Heart left ventricle (tissue), 16 donors: Measurements from ENCODE around the gene SFT2D1. TPM values are rescaled to one million over a fixed set of nuclear protein-coding genes. Genes with fewer than 3 reads are reported as not detected.

Experiments used
- ATAC-seq, 4 donors: fragments of 200-7000 bp; cut with Tn5 transposase; one replicate each; pipeline ENCODE4 v1.9.1; 2020 to 2022; ENCODE audit warnings: moderate library complexity in 4 of 4, mild to moderate bottlenecking in 3 of 4, moderate number of reproducible peaks in 1 of 4
- DNase-seq, 5 donors: peaks; one replicate each; pipeline ENCODE4 v3.0.0-alpha.2; 2020
- H3K27ac ChIP-seq, 12 donors: fragments of 200-600 bp; sonication (generic) in 4 of 12; one replicate each; pipeline versions ENCODE4 v1.5.0 to v1.8.0; 2016 to 2022; ENCODE audit warnings: mild to moderate bottlenecking in 2 of 12
- H3K27me3 ChIP-seq, 9 donors: fragments of 200-600 bp; sonication (generic) in 2 of 9; one replicate each; pipeline versions ENCODE4 v1.5.1 to v1.8.0; 2016 to 2022; ENCODE audit warnings: mild to moderate bottlenecking in 3 of 9
- H3K36me3 ChIP-seq, 9 donors: fragments of 200-600 bp; sonication (generic) in 2 of 9; one replicate each; pipeline versions ENCODE4 v1.5.0 to v1.8.0; 2018 to 2022; ENCODE audit warnings: mild to moderate bottlenecking in 2 of 9
- H3K4me1 ChIP-seq, 12 donors: fragments of 200-600 bp; sonication (generic) in 4 of 12; one replicate each; pipeline versions ENCODE4 v1.5.0 to v1.8.0; 2016 to 2022; ENCODE audit warnings: mild to moderate bottlenecking in 3 of 12
- H3K4me3 ChIP-seq, 12 donors: fragments of 200-600 bp; sonication (generic) in 4 of 12; one replicate each; pipeline versions ENCODE4 v1.5.0 to v1.8.0; 2017 to 2022; ENCODE audit warnings: mild to moderate bottlenecking in 9 of 12, moderate library complexity in 4 of 12
- H3K9me3 ChIP-seq, 12 donors: fragments of 200-600 bp; sonication (generic) in 4 of 12; one replicate each; pipeline versions ENCODE4 v1.5.0 to v1.8.0; 2016 to 2022; ENCODE audit warnings: mild to moderate bottlenecking in 1 of 12
- CTCF ChIP-seq, 12 donors: fragments of 200-600 bp; sonication (generic) in 4 of 12; IDR thresholded peaks; one replicate each; pipeline versions ENCODE4 v1.5.0 to v1.8.0; 2018 to 2022; ENCODE audit warnings: antibody characterized with exemption in 12 of 12, mild to moderate bottlenecking in 5 of 12
- POLR2A ChIP-seq, 2 donors: fragments of 450-650 bp; IDR thresholded peaks; one replicate each; pipeline ENCODE4 v1.6.1; 2017; ENCODE audit warnings: antibody characterized with exemption in 2 of 2, mild to moderate bottlenecking in 2 of 2, moderate library complexity in 2 of 2
- WGBS, 4 donors: extraction: QIAGEN DNeasy Blood & Tissue Kit in 2 of 4; methylation state at CpG; one replicate each; pipeline versions ENCODE4 v1.1.5 to v1.1.7; 2013 to 2018; 5-methylcytosine and 5-hydroxymethylcytosine counted together
- intact Hi-C, 10 donors: fragments of 100-400 bp; cut with DNase I; formaldehyde crosslinking; loops; one replicate each; pipeline versions ENCODE4 v1.11.1 to v1.14.2; 2022
- polyA plus RNA-seq, 2 donors: library from polyadenylated mRNA; stranded (reverse); fragments of 200-250 nt; gene quantifications; one replicate each; pipeline ENCODE4 v1.2.3, GENCODE V29; 2013
- total RNA-seq, 9 donors: library from RNA; depleted of rRNA in 2 of 9; stranded (reverse); fragments of >200 nt in 2 of 9; fragmentation: NEBNext Ultra II Directional in 3 of 9; extraction: Animal tissue kit (Norgen Biotek cat#: 25700) in 3 of 9; gene quantifications; one replicate each; pipeline versions ENCODE4 v1.1.0 to v1.2.4, GENCODE V29; 2016 to 2023
- donor health status: ischemic (EF 13 %, LVEDD 7.1; RV severe dilation, severe dysfunction).
- donor health status: healthy with polysubstance abuse.
- donor health status: DM: no; HTN: yes; CAD: no.
- donor health status: DM: no; HTN: no; CAD: no.
- donor health status: ischemic (EF 25% LVEDD 6.9; RV normal size, moderate dysfunction).
- donor health status: ischemic (EF 25% LVEDD 5.7; RV mildly dilated, moderate dysfunction).
- donor health status: healthy.
- donor health status: DM: yes; HTN: yes; CAD: no.
- donor health status: ischemic (EF 35%, LVEDD 5.7; RV mildly dilated, moderate dysfunction).
- donor health status: nonischemic (EF 11% LVEDD 7.7; RV severe dilation, severe dysfunction).
- donor health status: DM: yes; HTN: yes; CAD: no.
- donor health status: PGD.
- donor health status: ischemic (EF 29% LVEDD 5.4; RV normal size, mild dysfunction).
- donor health status: nonischemic (EF 23%, LVEDD 6.1; RV moderate dilation, normal function).

SFT2D1 gene
- total and polyA plus RNA-seq, 11 donors, result 16.8 to 41.5 (median 22.2) TPM

GRCh38 chr6:166300357-166300987, 41.9 kb downstream of the SFT2D1 start:
- DNase-seq, result no peak
- no peaks in the 10 kb centered on the region for H3K9me3 ChIP-seq
- ATAC-seq, result no peak
- no peaks in the 10 kb centered on the region for H3K4me1 ChIP-seq
- H3K27me3 ChIP-seq, result peaks cover 0 to 40% (median 5%) of the 10 kb centered on the region in 9 donors
- H3K27ac ChIP-seq, result no peak overlapping the region
- 79 to 86% (median 81%) methylated on average over 9 of the region's 9 CpGs for WGBS, 4 donors
- H3K36me3 ChIP-seq, result no peaks in the 10 kb centered on the region
- intact Hi-C loops, result no loop called here
- H3K4me3 ChIP-seq, result no peak overlapping the region
- no peak for TF ChIP-seq POLR2A (IDR thresholded peaks at IDR 0.05)
- no peak for TF ChIP-seq CTCF (IDR thresholded peaks at IDR 0.05)

DNA sequence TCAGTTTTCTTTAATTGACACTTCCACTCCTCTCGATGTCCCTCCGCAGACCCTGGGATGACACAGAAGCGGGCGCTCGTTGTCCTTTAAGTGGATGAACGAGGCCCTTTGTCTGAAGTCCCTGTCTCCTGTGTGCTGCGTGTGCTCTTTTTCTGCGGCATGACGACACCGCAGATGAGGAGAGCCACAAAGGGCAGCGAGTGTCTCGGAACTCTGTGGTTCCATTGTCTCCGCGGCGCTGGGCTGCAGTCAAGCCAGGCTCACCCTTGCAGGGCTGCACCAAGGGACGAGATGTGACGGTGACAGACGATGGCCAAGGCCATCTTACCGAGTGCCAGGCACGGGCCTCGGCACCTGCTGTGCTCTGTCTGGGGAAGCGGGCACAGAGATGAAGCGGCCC, 44.7 kb downstream of the SFT2D1 start:
- 92 to 94% (median 94%) methylated on average over 17 to 23 of the region's 23 CpGs for WGBS, 4 donors
- Histone ChIP-seq H3K27me3 (peaks cover 0 to 42% (median 1%) of the 10 kb centered on the region in 9 donors), H3K36me3 (no peaks in the 10 kb centered on the region), H3K4me3 (no peak overlapping the region), H3K27ac (no peak overlapping the region), H3K4me1 (no peaks in the 10 kb centered on the region), H3K9me3 (no peaks in the 10 kb centered on the region)
- DNase-seq, result no peak
- TF ChIP-seq CTCF (IDR thresholded peaks at IDR 0.05), result no peak
- TF ChIP-seq POLR2A (IDR thresholded peaks at IDR 0.05), result no peak
- ATAC-seq, result no peak
- intact Hi-C loops, result no loop called here

DNA sequence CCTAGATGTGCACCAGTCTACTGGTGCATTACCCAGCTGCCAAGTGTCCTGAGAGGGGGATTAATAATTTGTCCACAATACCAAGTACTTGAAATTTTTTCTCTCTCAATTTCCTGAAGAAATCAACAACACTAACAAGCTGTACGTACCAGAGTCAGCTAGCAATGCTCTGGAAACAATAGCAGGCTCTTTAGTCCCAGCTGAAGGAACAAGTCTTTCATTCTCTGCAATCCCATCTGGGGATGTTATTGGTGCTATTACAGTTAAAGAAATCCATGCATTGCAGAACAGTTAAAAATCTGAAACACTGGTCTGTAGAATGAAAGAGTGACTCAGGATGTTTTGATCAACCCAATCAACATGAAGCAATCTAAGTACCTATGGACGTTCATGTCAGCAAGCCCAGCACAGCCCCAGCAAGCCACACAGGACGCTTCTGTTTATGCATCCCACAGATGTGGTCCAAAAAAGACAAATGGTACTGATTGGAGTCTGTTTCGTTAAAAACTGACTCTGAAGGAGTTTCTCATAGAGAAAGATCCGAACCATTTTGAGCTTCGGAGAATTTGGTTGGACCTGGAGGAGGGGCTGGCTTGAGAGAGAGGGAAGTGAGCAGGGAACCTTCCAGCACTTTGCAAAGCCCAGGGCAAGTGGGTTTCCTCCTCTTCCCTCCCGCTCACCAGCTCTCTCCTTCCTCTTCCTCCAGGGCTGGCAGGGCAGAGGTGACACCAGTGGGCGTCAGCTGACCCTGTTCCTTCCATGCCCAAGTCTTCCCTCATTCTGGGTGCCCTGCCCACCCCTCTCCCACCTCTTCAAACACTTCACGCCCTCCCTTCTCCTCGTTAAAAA, 46.1 kb downstream of the SFT2D1 start:
- Histone ChIP-seq H3K9me3 (no peaks in the 10 kb centered on the region), H3K27ac (no peak overlapping the region), H3K4me3 (no peak overlapping the region), H3K4me1 (no peaks in the 10 kb centered on the region), H3K27me3 (peaks cover 0 to 43% (median 4%) of the 10 kb centered on the region in 9 donors), H3K36me3 (no peaks in the 10 kb centered on the region)
- no peak for TF ChIP-seq POLR2A (IDR thresholded peaks at IDR 0.05)
- no peak for TF ChIP-seq CTCF (IDR thresholded peaks at IDR 0.05)
- intact Hi-C loops, result no loop called here
- DNase-seq (no peak), ATAC-seq (no peak)
- 79 to 83% (median 79%) methylated on average over 10 of the region's 10 CpGs for WGBS, 4 donors
